ENCODE measurements around the gene ADO.

Gene ADO

GRCh38 chr10:62792261-62792660, 12.3 kb upstream of the ADO start:
- DNase-seq (ENCODE audit: extremely low read depth in 1 of 2, low read depth in 1 of 2): no peak

DNA sequence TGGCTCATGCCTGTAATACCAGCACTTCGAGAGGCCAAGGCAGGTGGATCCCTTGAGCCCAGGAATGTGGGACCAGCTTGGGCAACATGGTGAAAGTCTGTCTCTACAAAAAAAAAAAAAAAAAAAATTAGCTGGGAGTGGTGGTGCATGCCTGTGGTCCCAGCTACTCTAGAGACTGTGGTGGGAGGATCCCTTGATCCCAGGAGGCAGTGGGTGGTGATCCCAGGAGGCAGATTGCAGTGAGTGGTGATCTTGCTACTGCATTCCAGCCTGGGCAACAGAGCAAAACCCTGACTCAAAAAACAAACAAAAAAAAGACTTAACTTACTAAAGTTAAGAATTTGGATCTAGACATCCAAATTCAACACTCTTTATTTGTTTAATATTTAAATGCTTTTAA, 10.2 kb upstream of the ADO start:
- DNase-seq (ENCODE audit: extremely low read depth in 1 of 2, low read depth in 1 of 2): no peak

DNA sequence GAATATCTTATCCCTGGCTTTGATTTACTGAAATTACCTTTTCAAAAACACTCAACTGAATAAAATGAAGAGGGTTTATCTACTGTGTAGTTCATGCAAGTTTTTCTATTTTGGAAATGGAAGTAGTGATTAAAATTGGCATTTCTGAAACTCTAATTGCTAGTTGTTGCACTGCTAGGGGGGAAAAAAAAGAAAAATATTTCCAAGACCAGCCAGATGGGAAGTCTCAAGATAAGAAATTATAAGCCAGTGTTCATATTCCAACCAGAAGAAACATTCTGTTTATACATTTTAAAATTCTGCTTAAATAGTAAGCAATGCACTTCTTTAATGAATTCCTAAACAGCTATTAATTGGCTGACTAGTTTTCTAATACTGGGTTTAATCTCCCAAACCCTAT, 9.4 kb upstream of the ADO start:
- no peak for DNase-seq (ENCODE audit: extremely low read depth in 1 of 2, low read depth in 1 of 2)

- no peak for DNase-seq (ENCODE audit: extremely low read depth in 1 of 2, low read depth in 1 of 2)
Observed at GRCh38 chr10:62795762-62796161, 8.8 kb upstream of the ADO start.

GRCh38 chr10:62796896-62797295, 7.6 kb upstream of the ADO start:
- no peak for DNase-seq (ENCODE audit: extremely low read depth in 1 of 2, low read depth in 1 of 2)

- no peak for DNase-seq (ENCODE audit: extremely low read depth in 1 of 2, low read depth in 1 of 2)
Observed at GRCh38 chr10:62801871-62802270, 2.6 kb upstream of the ADO start.

DNA sequence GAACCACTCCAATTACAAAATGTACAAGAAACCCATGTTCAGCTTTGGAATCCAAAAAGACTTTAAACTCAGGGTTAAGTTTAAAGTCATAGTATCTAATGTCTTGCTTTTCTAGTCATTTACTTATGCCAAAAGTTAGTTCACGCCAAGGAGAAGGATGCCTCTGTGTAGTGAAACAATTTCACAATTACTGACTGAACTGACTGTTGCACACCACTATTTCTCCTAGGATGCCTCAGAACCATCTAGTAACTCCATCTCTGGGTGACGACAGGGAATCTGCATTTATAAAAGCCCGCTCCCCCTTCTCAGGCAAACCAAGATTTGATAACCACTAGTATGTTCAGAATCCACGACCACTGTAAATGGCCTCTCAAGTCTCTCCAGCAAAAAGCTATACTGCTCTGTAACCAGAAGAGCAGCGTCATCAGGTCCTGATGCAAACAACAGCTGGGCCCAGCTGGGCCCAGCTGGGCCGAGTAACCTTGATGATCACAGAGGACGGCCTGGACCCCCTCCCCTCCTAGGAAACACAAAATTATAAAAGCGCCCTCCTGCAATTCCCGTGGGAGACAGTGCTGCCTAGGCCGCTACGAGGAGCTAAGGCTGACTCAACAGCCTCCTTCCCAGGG, 680 bp upstream of the ADO start:
- DNase-seq (ENCODE audit: extremely low read depth in 1 of 2, low read depth in 1 of 2): no peak

DNA sequence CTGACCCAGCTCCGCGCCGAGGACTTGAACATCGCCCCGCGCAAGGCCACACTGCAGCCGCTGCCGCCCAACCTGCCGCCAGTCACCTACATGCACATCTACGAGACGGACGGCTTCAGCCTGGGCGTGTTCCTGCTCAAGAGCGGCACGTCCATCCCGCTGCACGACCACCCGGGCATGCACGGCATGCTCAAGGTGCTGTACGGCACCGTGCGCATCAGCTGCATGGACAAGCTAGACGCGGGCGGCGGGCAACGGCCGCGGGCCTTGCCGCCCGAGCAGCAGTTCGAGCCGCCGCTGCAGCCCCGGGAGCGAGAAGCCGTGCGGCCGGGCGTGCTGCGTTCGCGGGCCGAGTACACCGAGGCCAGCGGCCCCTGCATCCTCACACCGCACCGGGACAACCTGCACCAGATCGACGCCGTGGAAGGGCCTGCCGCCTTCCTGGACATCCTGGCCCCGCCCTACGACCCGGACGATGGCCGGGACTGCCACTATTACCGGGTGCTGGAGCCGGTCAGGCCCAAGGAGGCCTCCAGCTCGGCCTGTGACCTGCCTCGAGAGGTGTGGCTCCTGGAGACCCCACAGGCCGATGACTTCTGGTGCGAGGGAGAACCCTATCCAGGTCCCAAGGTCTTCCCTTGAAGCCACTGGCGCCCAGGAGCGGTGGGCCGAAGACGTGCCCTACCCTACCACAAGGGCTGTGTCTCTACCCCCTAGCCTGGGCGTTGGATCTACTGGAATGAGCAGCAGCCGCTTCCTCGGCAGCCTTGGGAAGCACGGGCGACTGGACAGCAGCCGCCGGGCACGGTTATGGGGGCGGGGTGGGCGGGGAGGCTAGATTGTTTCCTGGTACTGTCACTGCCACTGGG, 945 bp downstream of the ADO start:
- DNase-seq (ENCODE audit: extremely low read depth in 1 of 2, low read depth in 1 of 2): no peak

GRCh38 chr10:62806251-62806650, 1.7 kb downstream of the ADO start:
- no peak for DNase-seq (ENCODE audit: extremely low read depth in 1 of 2, low read depth in 1 of 2)

- DNase-seq (ENCODE audit: extremely low read depth in 1 of 2, low read depth in 1 of 2): no peak
Observed at GRCh38 chr10:62810156-62810902, 5.8 kb downstream of the ADO start.

GRCh38 chr10:62811159-62811875, 6.8 kb downstream of the ADO start:
- DNase-seq (ENCODE audit: extremely low read depth in 1 of 2, low read depth in 1 of 2): peak; percentile 69 to 85

DNA sequence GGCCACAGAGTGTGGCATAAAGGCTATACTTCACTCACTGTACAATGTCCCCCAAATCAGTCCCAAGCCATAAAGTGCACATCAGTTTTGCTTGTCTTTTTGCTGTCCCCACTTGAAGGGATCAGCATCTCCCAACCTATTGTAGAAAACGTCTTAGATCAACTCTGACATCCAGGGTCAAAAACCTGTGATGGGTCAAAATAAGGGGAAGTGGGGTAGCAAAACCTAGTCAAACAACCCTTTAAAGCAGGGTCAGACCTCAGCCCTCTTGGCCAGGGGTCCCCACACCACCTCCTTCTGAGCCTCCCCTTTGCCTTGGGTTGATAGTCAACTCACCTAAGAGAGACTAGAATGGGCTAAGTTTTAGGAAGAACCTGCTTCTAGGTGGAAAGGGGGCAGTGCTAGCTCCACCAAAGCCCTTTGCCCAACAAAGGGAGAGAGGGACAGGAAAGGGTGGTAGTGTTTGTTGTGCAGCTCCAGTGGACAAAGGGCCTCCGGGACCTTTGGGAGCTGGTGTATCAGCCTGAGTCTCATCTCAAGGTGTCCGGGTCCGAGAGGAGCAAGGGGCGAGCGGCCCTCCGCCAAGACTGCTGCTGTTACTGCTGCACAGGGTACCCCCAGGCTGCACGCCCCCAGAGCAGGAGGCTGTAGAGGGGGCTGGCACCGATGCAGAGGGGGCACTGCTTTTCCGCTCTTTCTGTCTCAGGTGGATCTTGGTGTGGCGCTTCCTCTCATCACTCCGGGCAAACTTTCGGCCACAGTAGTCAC, 8.3 kb downstream of the ADO start:
- DNase-seq (ENCODE audit: extremely low read depth in 1 of 2, low read depth in 1 of 2): no peak

- DNase-seq (ENCODE audit: extremely low read depth in 1 of 2, low read depth in 1 of 2): no peak
Observed at GRCh38 chr10:62813453-62813852, 8.9 kb downstream of the ADO start.

DNA sequence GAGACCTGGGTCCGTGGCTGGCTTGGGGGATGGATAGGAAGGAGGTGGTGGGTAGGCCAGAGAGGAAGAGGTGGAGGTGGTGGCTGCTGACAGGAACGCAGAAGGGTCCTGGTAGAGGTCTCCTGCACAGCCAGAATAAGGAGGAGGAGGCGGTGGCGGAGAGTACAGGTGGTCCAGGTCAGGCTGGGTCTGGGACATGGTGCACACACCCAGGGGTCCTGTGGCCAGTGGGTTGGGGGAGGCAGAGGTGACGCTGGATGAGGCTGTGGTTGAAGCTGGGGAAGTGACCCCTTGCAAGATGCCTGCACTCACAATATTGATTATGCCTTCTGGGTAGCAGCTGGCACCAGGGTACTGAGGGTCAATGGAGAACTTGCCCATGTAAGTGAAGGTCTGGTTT, 9.5 kb downstream of the ADO start:
- no peak for DNase-seq (ENCODE audit: extremely low read depth in 1 of 2, low read depth in 1 of 2)

- DNase-seq (ENCODE audit: extremely low read depth in 1 of 2, low read depth in 1 of 2): no peak
Observed at GRCh38 chr10:62814756-62815380, 10.3 kb downstream of the ADO start.

DNA sequence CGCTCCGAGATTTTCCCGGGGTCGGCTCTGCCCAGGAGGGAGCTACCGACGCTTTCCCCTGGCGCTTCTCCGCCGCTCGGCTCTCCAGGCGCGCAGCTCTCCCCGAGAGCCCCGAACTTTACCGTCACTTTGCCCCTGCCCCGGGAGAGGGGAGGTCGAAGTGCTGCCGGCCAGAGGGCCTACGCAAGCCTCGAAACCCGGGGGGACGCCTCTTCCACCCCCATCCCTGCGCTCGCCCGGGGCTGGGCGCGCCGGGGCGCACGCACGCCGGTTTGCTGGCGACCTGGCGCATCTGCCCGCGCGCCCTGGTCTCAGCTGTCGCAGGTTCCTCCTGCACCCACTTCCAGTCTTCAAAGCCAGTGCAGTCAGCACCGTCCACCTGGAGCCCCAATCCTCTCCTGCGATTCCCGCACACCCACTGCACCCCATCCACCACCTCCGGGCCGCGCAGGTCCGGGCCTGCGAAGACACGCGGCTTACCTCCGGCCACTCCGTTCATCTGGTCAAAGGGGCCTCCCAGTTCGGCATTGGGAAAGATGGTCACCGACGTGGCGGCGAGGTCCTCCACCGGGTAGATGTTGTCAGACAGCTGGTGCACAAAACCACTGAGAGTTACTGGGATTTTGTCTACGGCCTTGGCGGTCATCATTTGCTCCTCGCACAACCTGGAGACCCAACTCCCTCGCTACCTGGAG, 11.0 kb downstream of the ADO start:
- DNase-seq (ENCODE audit: extremely low read depth in 1 of 2, low read depth in 1 of 2): no peak

GRCh38 chr10:62816076-62816330, 11.5 kb downstream of the ADO start:
- no peak for DNase-seq (ENCODE audit: extremely low read depth in 1 of 2, low read depth in 1 of 2)

GRCh38 chr10:62816331-62817120, 12.0 kb downstream of the ADO start, which contains the start of gene EGR2:
EGR2 (minus strand) TSS chr10:62816366; CDS start chr10:62816029, 337 bp downstream.
- DNase-seq (ENCODE audit: extremely low read depth in 1 of 2, low read depth in 1 of 2): peak; percentile 84 to 92
